Hematopoietic multipotent progenitor cell treated with erythropoietin and hydrocortisone succinate and interleukin-3 and kit ligand, for 15 days (in vitro differentiated cells): ENCODE measurements around the gene RELN.

Source experiments
- DNase-seq: peaks from one replicate; pipeline ENCODE4 v3.0.0-alpha.2; 2015; ENCODE audit warnings: low spot score

RELN gene

GRCh38 chr7:103715376-103716120 lies 273.9 kb downstream of the RELN start:
- no peak for DNase-seq

GRCh38 chr7:103714376-103714927 lies 275.0 kb downstream of the RELN start:
- no peak for DNase-seq

- no peak for DNase-seq
Measured at GRCh38 chr7:103712991-103713778, 276.3 kb downstream of the RELN start.

- DNase-seq: no peak
Measured at GRCh38 chr7:103711413-103711812, 278.0 kb downstream of the RELN start.

GRCh38 chr7:103710247-103710646 lies 279.2 kb downstream of the RELN start:
- DNase-seq: no peak

- no peak for DNase-seq
Measured at GRCh38 chr7:103706805-103707204, 282.7 kb downstream of the RELN start.

GRCh38 chr7:103705542-103705941 lies 283.9 kb downstream of the RELN start:
- no peak for DNase-seq

GRCh38 chr7:103704701-103705100 lies 284.8 kb downstream of the RELN start:
- DNase-seq: no peak

- DNase-seq: no peak
Measured at GRCh38 chr7:103702982-103703381, 286.5 kb downstream of the RELN start.

- no peak for DNase-seq
Measured at GRCh38 chr7:103702454-103702853, 287.0 kb downstream of the RELN start.

GRCh38 chr7:103699032-103699431 lies 290.4 kb downstream of the RELN start:
- DNase-seq: no peak

GRCh38 chr7:103698064-103698463 lies 291.4 kb downstream of the RELN start:
- DNase-seq: no peak

- no peak for DNase-seq
Measured at GRCh38 chr7:103695521-103695920, 293.9 kb downstream of the RELN start.

GRCh38 chr7:103694304-103694703 lies 295.2 kb downstream of the RELN start:
- DNase-seq: no peak

- DNase-seq: no peak
Measured at GRCh38 chr7:103691291-103691690, 298.2 kb downstream of the RELN start.

GRCh38 chr7:103690242-103690974 lies 299.1 kb downstream of the RELN start:
- no peak for DNase-seq

GRCh38 chr7:103689255-103689654 lies 300.2 kb downstream of the RELN start:
- DNase-seq: no peak

GRCh38 chr7:103687951-103688350 lies 301.5 kb downstream of the RELN start:
- DNase-seq: no peak

GRCh38 chr7:103687272-103687671 lies 302.2 kb downstream of the RELN start:
- no peak for DNase-seq

- no peak for DNase-seq
Measured at GRCh38 chr7:103686763-103687162, 302.7 kb downstream of the RELN start.

- no peak for DNase-seq
Measured at GRCh38 chr7:103686064-103686463, 303.4 kb downstream of the RELN start.

- no peak for DNase-seq
Measured at GRCh38 chr7:103685646-103686045, 303.8 kb downstream of the RELN start.
